Activated CD4-positive, alpha-beta memory T cell treated with anti-CD3 and anti-CD28 coated beads, Interleukin-2, amount 10 ng/mL, durations not matched to agents 7 days and 5 days (primary cell): Measurements from ENCODE around the gene HSPA8. TPM values are rescaled to one million over a fixed set of nuclear protein-coding genes. Genes with fewer than 3 reads are reported as not detected.

Source experiments
- CTCF ChIA-PET: fragments of 350-600 bp; sonication (Branson Sonifier 250); formaldehyde crosslinking; loops from one replicate; lab custom pipeline; 2021; ENCODE audit warnings: antibody characterized with exemption, inconsistent platforms; lab: Charles Lee
- POLR2A ChIA-PET: fragments of 350-600 bp; sonication (Branson Sonifier 250); formaldehyde crosslinking; loops from one replicate; lab custom pipeline; 2021; ENCODE audit warnings: antibody characterized with exemption; lab: Charles Lee
- DNase-seq: peaks from one replicate; pipeline ENCODE4 v3.0.0-alpha.2; 2020
- H3K27ac Mint-ChIP-seq: one replicate; pipeline ENCODE4 v1.8.0; 2021; ENCODE audit warnings: mild to moderate bottlenecking, mixed read lengths
- H3K27me3 Mint-ChIP-seq: one replicate; pipeline ENCODE4 v1.8.0; 2021; ENCODE audit warnings: mixed read lengths
- H3K36me3 Mint-ChIP-seq: one replicate; pipeline ENCODE4 v1.8.0; 2021; ENCODE audit warnings: low read depth, mixed read lengths
- H3K4me1 Mint-ChIP-seq: one replicate; pipeline ENCODE4 v1.8.0; 2021; ENCODE audit warnings: mixed read lengths
- H3K4me3 Mint-ChIP-seq: one replicate; pipeline ENCODE4 v1.8.0; 2021; ENCODE audit warnings: mild to moderate bottlenecking, mixed read lengths
- H3K9me3 Mint-ChIP-seq: one replicate; pipeline ENCODE4 v1.8.0; 2021; ENCODE audit warnings: mixed read lengths
- total RNA-seq, 2 experiments: library from RNA; stranded (reverse); gene quantifications; one replicate each; pipeline ENCODE4 v1.2.3, GENCODE V29; 2021

HSPA8 gene
- total RNA-seq, 2 experiments from 2014 or later, result 1,570 to 1,577 TPM

- no peaks in the 10 kb centered on the region for H3K27me3 Mint-ChIP-seq
- CTCF ChIA-PET, result interaction anchor here (0.6 to 9.6 kb wide), 10 partner anchors 9 to 426 kb away, joined by 4 to 109 read pairs (median 6); no protein-coding TSS in a partner anchor
- H3K9me3 Mint-ChIP-seq, result no peaks in the 10 kb centered on the region
- peaks cover 58% of the 10 kb centered on the region for H3K4me1 Mint-ChIP-seq
- H3K27ac Mint-ChIP-seq, result peak overlapping the region; percentile 99
- POLR2A ChIA-PET, result interaction anchor here (1.0 to 17.8 kb wide), 12 partner anchors 9 to 380 kb away, joined by 3 to 391 read pairs (median 4); no protein-coding TSS in a partner anchor
- DNase-seq, result no peak
- peaks cover 81% of the 10 kb centered on the region for H3K36me3 Mint-ChIP-seq
- peak overlapping the region; percentile 90 for H3K4me3 Mint-ChIP-seq
Measured at GRCh38 chr11:123056835-123057491, 5.0 kb downstream of the HSPA8 start.

- DNase-seq, result no peak
- Mint-ChIP-seq H3K4me1 (peaks cover 58% of the 10 kb centered on the region), H3K36me3 (peaks cover 65% of the 10 kb centered on the region), H3K9me3 (no peaks in the 10 kb centered on the region), H3K27ac (peak overlapping the region; percentile 99), H3K27me3 (no peaks in the 10 kb centered on the region), H3K4me3 (no peak overlapping the region)
- ChIA-PET POLR2A (interaction anchor here (0.7 to 6.1 kb wide), 7 partner anchors 12 to 192 kb away, joined by 3 to 93 read pairs (median 3); no protein-coding TSS in a partner anchor), CTCF (interaction anchor here (0.9 to 9.6 kb wide), 26 partner anchors 11 to 383 kb away, joined by 3 to 109 read pairs (median 7); no protein-coding TSS in a partner anchor)
Measured at GRCh38 chr11:123055191-123055901, 6.6 kb downstream of the HSPA8 start.

DNA sequence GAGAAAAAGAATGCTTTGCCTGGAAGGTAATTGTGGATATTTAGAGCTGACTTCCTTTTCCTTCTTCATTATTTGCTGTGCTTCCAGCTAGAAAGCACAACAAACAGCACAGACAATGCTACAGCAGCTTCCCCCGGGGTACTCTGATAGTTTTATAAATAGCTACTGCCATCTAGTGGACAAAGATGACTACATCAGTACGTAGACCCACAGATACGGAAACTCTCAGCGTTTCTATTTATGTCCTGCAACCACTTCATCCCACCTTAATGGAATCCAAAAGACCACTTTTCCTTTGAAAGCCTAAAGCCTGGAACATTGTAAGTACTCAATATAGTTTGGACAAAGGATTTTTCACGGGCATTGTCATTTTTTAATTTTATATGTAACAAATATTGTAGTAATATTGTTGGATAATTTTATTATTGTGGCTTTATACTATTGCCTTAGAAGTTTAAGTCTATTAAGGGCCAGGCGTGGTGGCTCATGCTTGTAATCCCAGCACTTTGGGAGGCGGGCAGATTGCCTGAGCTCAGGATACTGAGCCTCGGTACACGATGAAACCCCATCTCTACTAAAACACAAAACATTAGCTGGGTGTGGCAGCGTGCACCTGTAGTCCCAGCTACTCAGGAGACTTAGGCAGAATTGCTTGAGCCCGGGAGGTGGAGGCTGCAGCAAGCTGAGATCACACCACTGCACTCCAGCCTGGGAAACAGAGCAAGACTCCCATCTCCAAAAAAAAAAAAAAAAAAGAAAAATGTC, 7.5 kb downstream of the HSPA8 start:
- Mint-ChIP-seq H3K4me1 (peaks cover 54% of the 10 kb centered on the region), H3K4me3 (no peak overlapping the region), H3K9me3 (no peaks in the 10 kb centered on the region), H3K36me3 (peaks cover 57% of the 10 kb centered on the region), H3K27ac (peak overlapping the region; percentile 67), H3K27me3 (no peaks in the 10 kb centered on the region)
- POLR2A ChIA-PET, result interaction anchor here (0.9 to 6.1 kb wide), 7 partner anchors 12 to 193 kb away, joined by 3 to 93 read pairs (median 3); no protein-coding TSS in a partner anchor
- DNase-seq, result no peak
- CTCF ChIA-PET, result interaction anchor here (0.6 to 9.6 kb wide), 46 partner anchors 8 to 1622 kb away, joined by 3 to 109 read pairs (median 4); partner anchors contain the start of gene HSPA8

- H3K27ac Mint-ChIP-seq, result no peak overlapping the region
- CTCF ChIA-PET, result interaction anchor here (0.5 to 9.6 kb wide), 17 partner anchors 10 to 414 kb away, joined by 3 to 109 read pairs (median 8); partner anchors contain the start of gene HSPA8
- H3K9me3 Mint-ChIP-seq, result no peaks in the 10 kb centered on the region
- no peaks in the 10 kb centered on the region for H3K27me3 Mint-ChIP-seq
- no peak overlapping the region for H3K4me3 Mint-ChIP-seq
- H3K36me3 Mint-ChIP-seq, result peaks cover 43% of the 10 kb centered on the region
- no peak for DNase-seq
- peaks cover 41% of the 10 kb centered on the region for H3K4me1 Mint-ChIP-seq
- POLR2A ChIA-PET, result interaction anchor here (1.1 to 6.1 kb wide), 6 partner anchors 7 to 35 kb away, joined by 3 to 93 read pairs (median 5); partner anchors contain the start of gene HSPA8
Measured at GRCh38 chr11:123052901-123053721, 8.8 kb downstream of the HSPA8 start.

- ChIA-PET POLR2A (interaction anchor here (1.9 to 2.4 kb wide), 2 partner anchors 9 to 10 kb away, joined by 7 to 12 read pairs; partner anchors contain the start of gene HSPA8), CTCF (interaction anchor here (4.4 to 9.6 kb wide), 2 partner anchors 28 to 56 kb away, joined by 65 to 109 read pairs; no protein-coding TSS in a partner anchor)
- Mint-ChIP-seq H3K36me3 (peaks cover 28% of the 10 kb centered on the region), H3K4me3 (no peak overlapping the region), H3K27me3 (peaks cover 4% of the 10 kb centered on the region), H3K9me3 (no peaks in the 10 kb centered on the region), H3K4me1 (peaks cover 26% of the 10 kb centered on the region), H3K27ac (no peak overlapping the region)
- no peak for DNase-seq
Measured at GRCh38 chr11:123051634-123052033, 10.3 kb downstream of the HSPA8 start.

GRCh38 chr11:123051146-123051545, 10.8 kb downstream of the HSPA8 start:
- POLR2A ChIA-PET, result interaction anchor here (1.9 to 2.0 kb wide), 2 partner anchors 8 to 9 kb away, joined by 6 to 7 read pairs; no protein-coding TSS in a partner anchor
- Mint-ChIP-seq H3K27ac (no peak overlapping the region), H3K36me3 (peaks cover 23% of the 10 kb centered on the region), H3K4me3 (no peak overlapping the region), H3K4me1 (peaks cover 21% of the 10 kb centered on the region), H3K27me3 (peaks cover 6% of the 10 kb centered on the region), H3K9me3 (no peaks in the 10 kb centered on the region)
- CTCF ChIA-PET, result interaction anchor here (4.4 kb wide), 1 partner anchor 28 kb away, joined by 65 read pairs; no protein-coding TSS in a partner anchor
- no peak for DNase-seq

DNA sequence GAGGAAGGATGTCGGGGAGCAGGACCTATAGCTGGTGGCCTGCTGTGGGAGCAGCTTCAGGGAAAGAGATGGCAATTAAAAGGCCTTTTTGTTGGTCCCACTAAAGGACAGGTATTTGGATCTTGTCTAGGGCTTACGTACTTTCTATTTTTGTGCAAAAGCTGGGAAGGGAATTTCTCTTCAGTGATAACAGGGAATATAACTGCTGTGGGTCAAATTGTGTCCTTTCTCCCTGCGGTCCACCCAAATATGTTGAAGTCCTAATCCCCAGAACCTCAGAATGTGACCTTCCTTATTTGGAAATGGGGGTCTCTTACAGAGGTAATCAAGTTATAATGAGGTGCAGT, 14.0 kb downstream of the HSPA8 start:
- no peaks in the 10 kb centered on the region for H3K4me1 Mint-ChIP-seq
- no peak overlapping the region for H3K27ac Mint-ChIP-seq
- ChIA-PET POLR2A (interaction anchor here (1.0 to 2.2 kb wide), 4 partner anchors 10 to 36 kb away, joined by 3 to 9 read pairs (median 6); partner anchors contain the start of gene HSPA8), CTCF (interaction anchor here (0.9 to 1.7 kb wide), 2 partner anchors 9 to 46 kb away, joined by 3 to 8 read pairs; no protein-coding TSS in a partner anchor)
- no peaks in the 10 kb centered on the region for H3K36me3 Mint-ChIP-seq
- H3K9me3 Mint-ChIP-seq, result no peaks in the 10 kb centered on the region
- no peak for DNase-seq
- H3K4me3 Mint-ChIP-seq, result no peak overlapping the region
- H3K27me3 Mint-ChIP-seq, result peaks cover 6% of the 10 kb centered on the region

DNA sequence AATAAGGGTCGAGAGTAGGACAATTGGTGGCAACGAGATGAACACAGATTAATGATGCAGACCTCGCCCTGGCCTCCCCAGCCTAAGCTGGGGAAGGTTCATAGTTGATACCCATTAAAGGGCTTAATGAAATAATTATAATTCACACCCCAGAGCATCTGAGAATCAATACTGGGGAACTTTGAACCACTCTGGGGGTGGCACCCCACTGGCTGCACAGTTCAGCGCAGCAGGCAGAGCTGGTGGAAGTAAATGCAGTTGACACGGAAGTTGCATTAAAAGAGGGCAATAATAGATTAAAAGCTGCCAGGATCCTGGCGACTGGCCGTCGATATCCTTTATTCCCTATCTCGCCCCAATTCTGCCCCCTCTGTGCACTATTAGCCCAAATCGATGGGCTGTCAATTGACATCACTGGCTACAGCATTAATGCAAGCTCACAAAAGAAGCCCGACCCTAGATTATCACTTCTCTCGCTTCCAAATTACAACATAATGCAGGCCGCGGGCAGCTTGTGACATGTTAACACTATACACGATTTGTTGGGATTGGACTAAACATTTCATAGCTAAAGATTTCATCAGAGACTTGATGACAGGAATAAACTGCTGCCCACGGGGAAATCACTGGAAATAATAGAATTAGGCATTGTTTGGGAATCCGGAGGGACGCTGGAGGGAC, 14.5 kb downstream of the HSPA8 start:
- H3K9me3 Mint-ChIP-seq, result no peaks in the 10 kb centered on the region
- peaks cover 6% of the 10 kb centered on the region for H3K27me3 Mint-ChIP-seq
- ChIA-PET POLR2A (interaction anchor here (1.0 to 2.2 kb wide), 4 partner anchors 10 to 36 kb away, joined by 3 to 9 read pairs (median 6); partner anchors contain the start of gene HSPA8), CTCF (interaction anchor here (0.5 to 1.7 kb wide), 3 partner anchors 9 to 184 kb away, joined by 3 to 8 read pairs (median 4); no protein-coding TSS in a partner anchor)
- no peak for DNase-seq
- no peak overlapping the region for H3K27ac Mint-ChIP-seq
- H3K4me3 Mint-ChIP-seq, result no peak overlapping the region
- H3K36me3 Mint-ChIP-seq, result no peaks in the 10 kb centered on the region
- H3K4me1 Mint-ChIP-seq, result no peaks in the 10 kb centered on the region

- H3K27ac Mint-ChIP-seq, result no peak overlapping the region
Measured at GRCh38 chr11:123046473-123047259, 15.3 kb downstream of the HSPA8 start.

GRCh38 chr11:123045101-123045500, 16.8 kb downstream of the HSPA8 start:
- Mint-ChIP-seq H3K4me1 (no peaks in the 10 kb centered on the region), H3K36me3 (no peaks in the 10 kb centered on the region), H3K27ac (no peak overlapping the region), H3K9me3 (no peaks in the 10 kb centered on the region), H3K27me3 (peaks cover 7% of the 10 kb centered on the region), H3K4me3 (no peak overlapping the region)
- no peak for DNase-seq
- CTCF ChIA-PET, result interaction anchor here (1.1 to 2.6 kb wide), 3 partner anchors 9 to 192 kb away, joined by 3 to 10 read pairs (median 7); no protein-coding TSS in a partner anchor
- POLR2A ChIA-PET, result interaction anchor here (1.2 to 1.9 kb wide), 2 partner anchors 12 to 13 kb away, joined by 3 to 5 read pairs; no protein-coding TSS in a partner anchor

More at GRCh38 chr11:123046473-123047259, 15.3 kb downstream of the HSPA8 start:
- Mint-ChIP-seq H3K4me3 (no peak overlapping the region), H3K4me1 (no peaks in the 10 kb centered on the region), H3K9me3 (no peaks in the 10 kb centered on the region), H3K27me3 (peaks cover 6% of the 10 kb centered on the region), H3K36me3 (no peaks in the 10 kb centered on the region)
- DNase-seq, result no peak
- CTCF ChIA-PET, result interaction anchor here (1.5 to 2.1 kb wide), 3 partner anchors 7 to 183 kb away, joined by 4 to 8 read pairs (median 7); no protein-coding TSS in a partner anchor
- POLR2A ChIA-PET, result interaction anchor here (0.6 to 2.2 kb wide), 3 partner anchors 10 to 13 kb away, joined by 3 to 9 read pairs (median 3); no protein-coding TSS in a partner anchor
